Cortex of kidney (tissue), 1 donor: Measurements from ENCODE around the gene ERI3.

ENCODE experiments used
- DNase-seq: peaks from one replicate; lab custom pipeline; 2025; lab: John Stamatoyannopoulos, UW

ERI3 gene

GRCh38 chr1:44354840-44355581 lies at the start of gene ERI3:
ERI3 (minus strand) TSS chr1:44355257; CDS start chr1:44355026, 231 bp downstream.
- DNase-seq, result peak; percentile 63

- DNase-seq, result no peak
These were observed 46.5 kb upstream of the ERI3 start for GRCh38 chr1:44401256-44402228.

GRCh38 chr1:44390277-44390676 lies 35.2 kb upstream of the ERI3 start:
- no peak for DNase-seq

- no peak for DNase-seq
These were observed 34.4 kb upstream of the ERI3 start for GRCh38 chr1:44389437-44389836.

- DNase-seq, result no peak
These were observed 33.5 kb upstream of the ERI3 start for GRCh38 chr1:44388551-44388950.

- no peak for DNase-seq
These were observed 25.7 kb upstream of the ERI3 start for GRCh38 chr1:44380666-44381177.

GRCh38 chr1:44377925-44378784 lies 23.1 kb upstream of the ERI3 start:
- no peak for DNase-seq

GRCh38 chr1:44375547-44375946 lies 20.5 kb upstream of the ERI3 start:
- no peak for DNase-seq

- no peak for DNase-seq
These were observed 16.1 kb upstream of the ERI3 start for GRCh38 chr1:44371206-44371605.

- DNase-seq, result no peak
These were observed 13.6 kb upstream of the ERI3 start for GRCh38 chr1:44368471-44369151.

- DNase-seq, result no peak
These were observed 12.9 kb upstream of the ERI3 start for GRCh38 chr1:44367944-44368343.

GRCh38 chr1:44366371-44366975 lies 11.4 kb upstream of the ERI3 start:
- DNase-seq, result no peak

- DNase-seq, result no peak
These were observed 6.4 kb upstream of the ERI3 start for GRCh38 chr1:44361478-44361877.

- no peak for DNase-seq
These were observed 4.3 kb upstream of the ERI3 start for GRCh38 chr1:44359234-44359935.

- no peak for DNase-seq
These were observed 2.7 kb upstream of the ERI3 start for GRCh38 chr1:44357710-44358109.

- DNase-seq, result no peak
These were observed 687 bp upstream of the ERI3 start for GRCh38 chr1:44355582-44356305.

- no peak for DNase-seq
These were observed 703 bp downstream of the ERI3 start for GRCh38 chr1:44354268-44354839.

GRCh38 chr1:44353604-44354003 lies 1.5 kb downstream of the ERI3 start:
- no peak for DNase-seq

GRCh38 chr1:44351289-44351688 lies 3.8 kb downstream of the ERI3 start:
- DNase-seq, result no peak
